ENCODE data around the gene TKFC.

The TKFC gene

GRCh38 chr11:61362542-61362875 is 29.5 kb downstream of the TKFC start:
- no peak for DNase-seq (ENCODE audit: extremely low read depth, low read depth)
- no peak for TF ChIP-seq CTCF (IDR thresholded peaks at IDR 0.05; ENCODE audit: low read depth, low read length, missing control alignments)
- peak overlapping the region; percentile 93 for H3K4me3 ChIP-seq (replicated peaks; ENCODE audit: low read depth, low read length)

GRCh38 chr11:61364012-61364675 is 31.1 kb downstream of the TKFC start:
- no peak overlapping the region for H3K4me3 ChIP-seq (replicated peaks; ENCODE audit: low read depth, low read length)
- TF ChIP-seq CTCF (IDR thresholded peaks at IDR 0.05; ENCODE audit: low read depth, low read length, missing control alignments) = no peak
- no peak for DNase-seq (ENCODE audit: extremely low read depth, low read depth)

- H3K4me3 ChIP-seq (replicated peaks; ENCODE audit: low read depth, low read length) = no peak overlapping the region
- no peak for DNase-seq (ENCODE audit: extremely low read depth, low read depth)
- no peak for TF ChIP-seq CTCF (IDR thresholded peaks at IDR 0.05; ENCODE audit: low read depth, low read length, missing control alignments)
Measured at GRCh38 chr11:61367406-61367805, 34.4 kb downstream of the TKFC start.

GRCh38 chr11:61368646-61369045 is 35.6 kb downstream of the TKFC start:
- H3K4me3 ChIP-seq (replicated peaks; ENCODE audit: low read depth, low read length) = no peak overlapping the region
- DNase-seq (ENCODE audit: extremely low read depth, low read depth) = no peak
- no peak for TF ChIP-seq CTCF (IDR thresholded peaks at IDR 0.05; ENCODE audit: low read depth, low read length, missing control alignments)

- no peak for DNase-seq (ENCODE audit: extremely low read depth, low read depth)
- no peak overlapping the region for H3K4me3 ChIP-seq (replicated peaks; ENCODE audit: low read depth, low read length)
- no peak for TF ChIP-seq CTCF (IDR thresholded peaks at IDR 0.05; ENCODE audit: low read depth, low read length, missing control alignments)
Measured at GRCh38 chr11:61369372-61370348, 36.6 kb downstream of the TKFC start.

GRCh38 chr11:61370349-61371005 is 37.4 kb downstream of the TKFC start:
- no peak overlapping the region for H3K4me3 ChIP-seq (replicated peaks; ENCODE audit: low read depth, low read length)
- DNase-seq (ENCODE audit: extremely low read depth, low read depth) = no peak
- TF ChIP-seq CTCF (IDR thresholded peaks at IDR 0.05; ENCODE audit: low read depth, low read length, missing control alignments) = no peak

Data from HFF-Myc (cell line).